DND-41 (cell line): ENCODE results near the gene RBM20.

ENCODE experiments used
- ATAC-seq: fragments of 200-7000 bp; cut with Tn5 transposase; 3 replicates; pipeline ENCODE4 v1.9.1; 2021; ENCODE audit warnings: low read depth; ENCODE audit not compliant: insufficient read depth
- DNase-seq: peaks from one replicate; pipeline ENCODE4 v3.0.0-alpha.2; 2020
- H2AFZ ChIP-seq: 2 replicates; pipeline ENCODE4 v1.6.0; 2012; ENCODE audit warnings: low read depth, low read length
- H3K27ac ChIP-seq: 2 replicates; pipeline ENCODE4 v1.5.1; 2012; ENCODE audit warnings: low read length, inconsistent platforms
- H3K27me3 ChIP-seq: fragments of 200-600 bp; sonication (generic); 2 replicates; pipeline ENCODE4 v1.6.0; 2012; ENCODE audit warnings: low read length, mild to moderate bottlenecking, inconsistent platforms; ENCODE audit not compliant: insufficient read depth, poor library complexity
- H3K36me3 ChIP-seq: 2 replicates; pipeline ENCODE4 v1.5.1; 2012; ENCODE audit warnings: low read length, inconsistent platforms; ENCODE audit not compliant: insufficient read depth
- H3K4me1 ChIP-seq: 2 replicates; pipeline ENCODE4 v1.5.1; 2012; ENCODE audit warnings: mild to moderate bottlenecking, low read length; ENCODE audit not compliant: insufficient read depth
- H3K4me2 ChIP-seq: 2 replicates; pipeline ENCODE4 v1.6.0; 2012; ENCODE audit warnings: mild to moderate bottlenecking, moderate library complexity, low read length, inconsistent platforms; ENCODE audit not compliant: insufficient read depth
- H3K4me3 ChIP-seq, 2 experiments: fragments of 200-600 bp in 1 of 2; shearing (Covaris generic) in 1 of 2; 2 replicates each; pipeline ENCODE4 v1.5.1; 2012 to 2016; ENCODE audit warnings: inconsistent platforms in 2 of 2, low read length in 2 of 2, mild to moderate bottlenecking in 2 of 2, low read depth in 1 of 2, moderate library complexity in 1 of 2
- H3K79me2 ChIP-seq: 2 replicates; pipeline ENCODE4 v1.6.0; 2012; ENCODE audit warnings: low read length, inconsistent platforms; ENCODE audit not compliant: insufficient read depth
- H3K9ac ChIP-seq: 2 replicates; pipeline ENCODE4 v1.6.0; 2012; ENCODE audit warnings: low read depth, mild to moderate bottlenecking, inconsistent platforms, low read length, moderate library complexity
- H3K9me3 ChIP-seq: 2 replicates; pipeline ENCODE4 v1.5.1; 2012; ENCODE audit warnings: low read length, moderate library complexity, mild to moderate bottlenecking, inconsistent platforms; ENCODE audit not compliant: insufficient read depth, severe bottlenecking
- H4K20me1 ChIP-seq: 2 replicates; pipeline ENCODE4 v1.6.0; 2012; ENCODE audit warnings: low read length; ENCODE audit not compliant: insufficient read depth
- CTCF ChIP-seq: IDR thresholded peaks from 2 replicates; pipeline ENCODE4 v1.5.1; 2012; ENCODE audit warnings: borderline replicate concordance, low read length, moderate library complexity, mild to moderate bottlenecking; ENCODE audit not compliant: poor library complexity, severe bottlenecking; ENCODE audit errors: extremely low read depth
- EZH2 ChIP-seq: IDR thresholded peaks from 3 replicates; pipeline ENCODE4 v1.6.1; 2012; ENCODE audit warnings: borderline replicate concordance, low read depth, mild to moderate bottlenecking, moderate library complexity, low read length, inconsistent platforms; ENCODE audit not compliant: severe bottlenecking

The RBM20 gene

GRCh38 chr10:110837418-110838171 is 193.5 kb downstream of the RBM20 start:
- Histone ChIP-seq H3K9me3 (no peaks in the 10 kb centered on the region), H3K9ac (no peak overlapping the region), H3K4me3 (no peak overlapping the region), H4K20me1 (no peaks in the 10 kb centered on the region; the same call in 1 of the 2 replicates), H3K79me2 (no peaks in the 10 kb centered on the region), H3K4me1 (peaks cover 8% of the 10 kb centered on the region), H3K27me3 (peaks cover 4% of the 10 kb centered on the region), H3K27ac (no peak overlapping the region), H3K4me2 (no peak overlapping the region), H2AFZ (no peak overlapping the region), H3K36me3 (no peaks in the 10 kb centered on the region)
- ATAC-seq (no peak), DNase-seq (no peak)
- TF ChIP-seq CTCF (no peak), EZH2 (no peak)

GRCh38 chr10:110840225-110840922 is 196.2 kb downstream of the RBM20 start:
- Histone ChIP-seq H2AFZ (no peak overlapping the region), H4K20me1 (no peaks in the 10 kb centered on the region; the same call in 1 of the 2 replicates), H3K9me3 (no peaks in the 10 kb centered on the region), H3K4me2 (no peak overlapping the region), H3K79me2 (no peaks in the 10 kb centered on the region), H3K4me1 (no peaks in the 10 kb centered on the region), H3K27me3 (peaks cover 4% of the 10 kb centered on the region), H3K27ac (no peak overlapping the region), H3K36me3 (no peaks in the 10 kb centered on the region), H3K4me3 (no peak overlapping the region), H3K9ac (no peak overlapping the region)
- no peak for TF ChIP-seq CTCF
- TF ChIP-seq EZH2, result no peak
- DNase-seq, result no peak
- no peak for ATAC-seq

- H3K4me2 ChIP-seq, result no peak overlapping the region
- H2AFZ ChIP-seq, result no peak overlapping the region
- TF ChIP-seq CTCF, result no peak
- TF ChIP-seq EZH2, result no peak
- H3K9ac ChIP-seq, result no peak overlapping the region
- H3K27ac ChIP-seq, result no peak overlapping the region
- no peaks in the 10 kb centered on the region for H3K9me3 ChIP-seq
- ATAC-seq (no peak), DNase-seq (no peak)
- H3K79me2 ChIP-seq, result no peaks in the 10 kb centered on the region
- H4K20me1 ChIP-seq, result no peaks in the 10 kb centered on the region; the same call in 1 of the 2 replicates
- H3K4me3 ChIP-seq, result no peak overlapping the region
- H3K27me3 ChIP-seq, result peaks cover 4% of the 10 kb centered on the region
- H3K4me1 ChIP-seq, result no peaks in the 10 kb centered on the region
- no peaks in the 10 kb centered on the region for H3K36me3 ChIP-seq
These were observed 196.8 kb downstream of the RBM20 start for GRCh38 chr10:110840923-110841428.
